Loucy (cell line): ENCODE data around the gene DDB1.

Experiments used
- CTCF ChIP-seq: fragments of 200-600 bp; sonication (generic); conservative IDR thresholded peaks from 2 replicates; pipeline ENCODE4 v1.5.1; 2014; ENCODE audit warnings: mild to moderate bottlenecking, antibody characterized with exemption, low read length
- EZH2phosphoT487 ChIP-seq: fragments of 200-600 bp; IDR thresholded peaks from 2 replicates; pipeline ENCODE4 v1.6.1; 2018; ENCODE audit warnings: antibody characterized with exemption, mild to moderate bottlenecking, moderate library complexity, borderline replicate concordance

- no peak for TF ChIP-seq CTCF
- no peak for TF ChIP-seq EZH2phosphoT487
These were observed 23.8 kb downstream of the DDB1 start for GRCh38 chr11:61309141-61309540.
